ENCODE data around the gene WDR45B.

DNA sequence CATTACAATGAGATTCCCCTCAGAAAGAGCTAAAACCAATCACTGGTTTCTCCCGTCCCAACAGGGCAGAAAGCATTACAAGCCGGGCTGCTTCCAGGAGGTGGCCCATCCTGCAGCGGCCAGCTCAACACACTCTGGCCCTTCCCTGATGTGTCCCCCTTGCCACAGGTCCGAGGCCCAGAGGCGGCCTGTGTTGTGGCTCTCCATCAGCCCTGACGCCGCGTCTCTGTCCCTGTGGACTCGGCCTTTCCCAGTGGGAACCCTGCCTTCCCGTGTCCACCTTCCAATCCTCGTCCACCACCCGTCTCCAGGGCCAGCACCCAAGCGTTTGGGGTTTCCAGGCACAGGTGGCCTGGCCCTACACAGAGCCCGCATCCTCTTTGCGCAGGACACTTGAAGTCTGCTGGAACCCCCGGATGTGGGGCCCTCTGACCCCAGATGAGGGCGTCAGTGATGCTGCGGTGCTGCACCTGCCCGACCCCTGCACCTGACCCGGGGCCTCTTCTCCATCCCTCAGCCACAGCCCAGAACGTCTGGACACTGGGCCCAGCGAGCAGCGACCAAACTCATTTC is 29.2 kb upstream of the WDR45B start:
- TF ChIP-seq, protein P1, sequence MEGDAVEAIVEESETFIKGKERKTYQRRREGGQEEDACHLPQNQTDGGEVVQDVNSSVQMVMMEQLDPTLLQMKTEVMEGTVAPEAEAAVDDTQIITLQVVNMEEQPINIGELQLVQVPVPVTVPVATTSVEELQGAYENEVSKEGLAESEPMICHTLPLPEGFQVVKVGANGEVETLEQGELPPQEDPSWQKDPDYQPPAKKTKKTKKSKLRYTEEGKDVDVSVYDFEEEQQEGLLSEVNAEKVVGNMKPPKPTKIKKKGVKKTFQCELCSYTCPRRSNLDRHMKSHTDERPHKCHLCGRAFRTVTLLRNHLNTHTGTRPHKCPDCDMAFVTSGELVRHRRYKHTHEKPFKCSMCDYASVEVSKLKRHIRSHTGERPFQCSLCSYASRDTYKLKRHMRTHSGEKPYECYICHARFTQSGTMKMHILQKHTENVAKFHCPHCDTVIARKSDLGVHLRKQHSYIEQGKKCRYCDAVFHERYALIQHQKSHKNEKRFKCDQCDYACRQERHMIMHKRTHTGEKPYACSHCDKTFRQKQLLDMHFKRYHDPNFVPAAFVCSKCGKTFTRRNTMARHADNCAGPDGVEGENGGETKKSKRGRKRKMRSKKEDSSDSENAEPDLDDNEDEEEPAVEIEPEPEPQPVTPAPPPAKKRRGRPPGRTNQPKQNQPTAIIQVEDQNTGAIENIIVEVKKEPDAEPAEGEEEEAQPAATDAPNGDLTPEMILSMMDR (IDR thresholded peaks at IDR 0.05; ENCODE audit: poor library complexity) = no peak
- no peak for TF ChIP-seq EZH2 (IDR thresholded peaks at IDR 0.05; ENCODE audit: borderline replicate concordance)
- no peak for TF ChIP-seq EZH2phosphoT487 (IDR thresholded peaks at IDR 0.05; ENCODE audit: low read depth, severe bottlenecking, unreplicated experiment)

All from hepatocyte (in vitro differentiated cells).